ENCODE data around the gene AP1G1.

- TF ChIP-seq CTCF (IDR thresholded peaks at IDR 0.05): no peak
- TF ChIP-seq POLR2A (IDR thresholded peaks at IDR 0.05): no peak
These were observed 2.7 kb upstream of the AP1G1 start for GRCh38 chr16:71811261-71811803.

Data from breast epithelium (tissue), 3 donors.